K562 (cell line): Measurements from ENCODE around the gene ERGIC1. TPM values are rescaled to one million over a fixed set of nuclear protein-coding genes. Genes with fewer than 3 reads are reported as not detected.

Source experiments
- ATAC-seq: fragments of 200-7000 bp; cut with Tn5 transposase; 3 replicates; pipeline ENCODE4 v1.9.1; 2020; ENCODE audit warnings: moderate library complexity
- BruUV-seq: library from RNA; stranded (reverse); fragments of 400-500 nt; replicated peaks from 2 replicates; lab custom pipeline; 2021; lab: Mats Ljungman, UMichigan
- CTCF ChIA-PET: fragments of 300-600 bp; formaldehyde crosslinking; extraction: SDS; loops from one replicate; lab custom pipeline; 2021; ENCODE audit warnings: low intra/inter-chr PET ratio; lab: Yijun Ruan, JAX
- POLR2A ChIA-PET: fragments of 300-600, 350-650 bp; sonication (Branson Sonifier 250); formaldehyde crosslinking; extraction: SDS; loops from one replicate; lab custom pipeline; 2021; ENCODE audit warnings: antibody characterized with exemption, inconsistent platforms; lab: Yijun Ruan, JAX
- DNase-seq, 4 experiments: peaks; one replicate each; pipeline versions ENCODE4 v3.0.0 to v3.0.0-alpha.2; 2011 to 2018; ENCODE audit warnings: low spot score in 3 of 4, mixed read lengths in 3 of 4; ENCODE audit errors: extremely low read depth in 1 of 4
- FAIRE-seq: peaks from 2 replicates; lab custom pipeline; 2011; peaks lifted over from hg19 to GRCh38; lab: Jason Lieb, UNC
- H2AFZ ChIP-seq: 2 replicates; pipeline ENCODE4 v1.6.0; 2011; ENCODE audit warnings: low read depth, low read length, control low read depth, inconsistent platforms
- H3K27ac ChIP-seq: fragments of 200-600 bp; 3 replicates; pipeline ENCODE4 v1.8.0; 2011; ENCODE audit warnings: low read depth, mild to moderate bottlenecking, control low read depth, inconsistent platforms, low read length, moderate library complexity, mixed read lengths; ENCODE audit errors: extremely low read depth
- H3K27me3 ChIP-seq, 2 experiments: fragments of 300-600 bp in 1 of 2; 2 replicates in 1 of 2; 3 replicates in 1 of 2; pipeline versions ENCODE4 v1.6.0 to v1.8.0; 2011; ENCODE audit warnings: inconsistent platforms in 2 of 2, low read length in 2 of 2, mild to moderate bottlenecking in 1 of 2, mixed read lengths in 1 of 2, moderate library complexity in 1 of 2; ENCODE audit not compliant: control insufficient read depth in 2 of 2, insufficient read depth in 2 of 2
- H3K36me3 ChIP-seq: fragments of 300-600 bp; 3 replicates; pipeline ENCODE4 v1.8.0; 2011; ENCODE audit warnings: mild to moderate bottlenecking, low read length, inconsistent platforms; ENCODE audit not compliant: control insufficient read depth, insufficient read depth
- H3K4me1 ChIP-seq, 2 experiments: fragments of 200-600 bp in 1 of 2; replicated peaks in 1 of 2; 2 replicates in 1 of 2; 3 replicates in 1 of 2; pipeline versions ENCODE4 v1.5.1 to v1.8.0; 2011; ENCODE audit warnings: inconsistent platforms in 2 of 2, low read length in 2 of 2, mild to moderate bottlenecking in 1 of 2, mixed read lengths in 1 of 2, moderate library complexity in 1 of 2; ENCODE audit not compliant: control insufficient read depth in 2 of 2, insufficient read depth in 2 of 2
- H3K4me2 ChIP-seq: 2 replicates; pipeline ENCODE4 v1.6.1; 2011; ENCODE audit warnings: low read length, control low read depth, inconsistent platforms, mixed read lengths; ENCODE audit not compliant: insufficient read depth
- H3K4me3 ChIP-seq: fragments of 200-600 bp; sonication (generic), shearing (Covaris generic); 2 replicates; pipeline ENCODE4 v1.5.1; 2016; ENCODE audit warnings: control low read depth, inconsistent platforms
- H3K79me2 ChIP-seq: fragments of 200-600 bp; 3 replicates; pipeline ENCODE4 v1.8.0; 2011; ENCODE audit warnings: low read length, inconsistent platforms; ENCODE audit not compliant: control insufficient read depth, insufficient read depth
- H3K9ac ChIP-seq, 2 experiments: 2 replicates each; pipeline versions ENCODE4 v1.6.0 to v1.6.1; 2011; ENCODE audit warnings: low read depth in 2 of 2, low read length in 2 of 2, control low read depth in 1 of 2, inconsistent platforms in 1 of 2, mild to moderate bottlenecking in 1 of 2, mixed read lengths in 1 of 2; ENCODE audit not compliant: insufficient read depth in 1 of 2
- H3K9me1 ChIP-seq: one replicate; pipeline ENCODE4 v1.6.0; 2011; ENCODE audit warnings: inconsistent platforms, mild to moderate bottlenecking, low read length, moderate library complexity; ENCODE audit not compliant: control insufficient read depth, insufficient read depth
- H3K9me3 ChIP-seq: replicated peaks from 2 replicates; pipeline ENCODE4 v1.5.1; 2011; ENCODE audit warnings: low read depth, low read length, inconsistent platforms; ENCODE audit not compliant: control insufficient read depth, insufficient read depth
- H4K20me1 ChIP-seq: replicated peaks from 2 replicates; pipeline ENCODE4 v1.6.1; 2011; ENCODE audit warnings: low read length, inconsistent platforms, mixed read lengths; ENCODE audit not compliant: control insufficient read depth, insufficient read depth
- ATF7 ChIP-seq: fragments of 450-650 bp; IDR thresholded peaks from 2 replicates; pipeline ENCODE4 v1.7.1; 2014; ENCODE audit warnings: mild to moderate bottlenecking, moderate library complexity
- CEBPB ChIP-seq: fragments of 450-650 bp; IDR thresholded peaks from 2 replicates; pipeline ENCODE4 v1.6.1; 2016; ENCODE audit warnings: missing genetic modification characterization, missing compliant biosample characterization
- RBBP5 ChIP-seq: fragments of 200-600 bp; sonication (generic); IDR thresholded peaks from 2 replicates; pipeline ENCODE4 v1.6.1; 2012; ENCODE audit warnings: borderline replicate concordance, mild to moderate bottlenecking, low read length, control low read depth, inconsistent platforms; ENCODE audit not compliant: insufficient read depth, poor library complexity, severe bottlenecking
- RBM14 ChIP-seq: fragments of 200-400 bp; formaldehyde crosslinking; IDR thresholded peaks from 2 replicates; pipeline ENCODE4 v1.6.1; 2018; ENCODE audit warnings: low read depth, mild to moderate bottlenecking, low read length, moderate library complexity, borderline replicate concordance; ENCODE audit not compliant: insufficient read depth
- RNF2 ChIP-seq: sonication (generic); IDR thresholded peaks from 2 replicates; pipeline ENCODE4 v1.6.1; 2016
- TOE1 ChIP-seq, 2 experiments: fragments of 450-650 bp in 1 of 2; sonication (generic) in 1 of 2; formaldehyde crosslinking in 1 of 2; IDR thresholded peaks; 2 replicates each; pipeline versions ENCODE4 v1.7.1 to v1.8.0; 2016 to 2022; ENCODE audit warnings: borderline replicate concordance in 2 of 2, mild to moderate bottlenecking in 2 of 2, antibody characterized with exemption in 1 of 2, inconsistent platforms in 1 of 2, low read depth in 1 of 2, missing genetic modification reagents in 1 of 2, moderate library complexity in 1 of 2
- ZNF407 ChIP-seq: fragments of 450-650 bp; IDR thresholded peaks from 2 replicates; pipeline ENCODE4 v1.6.1; 2016; ENCODE audit warnings: low read depth
- ZNF644 ChIP-seq: fragments of 200-800 bp; sonication (Bioruptor generic); IDR thresholded peaks from 2 replicates; pipeline ENCODE4 v1.6.1; 2016; ENCODE audit warnings: low read depth, missing genetic modification characterization, missing compliant biosample characterization
- WGBS: fragments of 100-300 bp; shearing (Covaris generic); methylation state at CpG from one replicate; pipeline ENCODE4 v1.1.6; 2016; ENCODE audit warnings: low coverage, mixed read lengths; ENCODE audit not compliant: insufficient coverage; ENCODE audit errors: missing lambda C conversion rate; 5-methylcytosine and 5-hydroxymethylcytosine counted together
- in situ Hi-C: fragments of 300-500 bp; cut with MboI; formaldehyde crosslinking; loops from 4 replicates; pipeline ENCODE4 v1.15.0; 2018; ENCODE audit warnings: inconsistent platforms, mixed read lengths
- intact Hi-C: fragments of 100-400 bp; cut with micrococcal nuclease; formaldehyde crosslinking; loops from 2 replicates; pipeline ENCODE4 v1.14.2; 2022
- polyA plus RNA-seq, 8 experiments: library from polyadenylated mRNA; depleted of rRNA in 4 of 8; stranded (reverse) in 5 of 8; unstranded in 3 of 8; fragments of >200 nt; fragmentation: Nextera tagmentation in 2 of 8; fragmentation: Illumina TruSeq in 1 of 8; extraction: Ambion mirVana in 2 of 8; extraction: Trizol in 1 of 8; gene quantifications; 2 replicates each; pipeline versions ENCODE4 v1.2.1 to v1.2.3, GENCODE V29; 2011 to 2014; ENCODE audit warnings: inconsistent platforms in 1 of 8, missing spikeins in 1 of 8
- total RNA-seq, 7 experiments: library from RNA; depleted of rRNA in 6 of 7; stranded (reverse); fragments of >200 nt in 6 of 7; fragmentation: Illumina TruSeq in 2 of 7; extraction: Trizol in 2 of 7; gene quantifications; 2 replicates each; pipeline versions ENCODE4 v1.2.1 to v1.2.3, GENCODE V29; 2011 to 2021; ENCODE audit warnings: low replicate concordance in 1 of 7

Gene ERGIC1
- total and polyA plus RNA-seq, 9 of the 15 experiments (the other 6 are each of a cell fraction or from before 2014, with no cell fraction given), result 5.5 to 68.4 (median 36.4) TPM

- Histone ChIP-seq H2AFZ (no peak overlapping the region), H3K4me3 (no peak overlapping the region), H3K4me2 (no peak overlapping the region), H3K4me1 (peaks cover 0 to 3% of the 10 kb centered on the region in 2 experiments; a peak in 2 of 5 replicates), H3K9me1 (peaks cover 5% of the 10 kb centered on the region), H3K27ac (no peak overlapping the region), H3K9ac (no peak overlapping the region), H4K20me1 (peaks cover 18% of the 10 kb centered on the region), H3K27me3 (no peaks in the 10 kb centered on the region), H3K36me3 (peaks cover 8% of the 10 kb centered on the region; the same call in 2 of the 3 replicates), H3K9me3 (no peaks in the 10 kb centered on the region), H3K79me2 (peaks cover 6% of the 10 kb centered on the region; the same call in 2 of the 3 replicates)
- ATAC-seq, result no peak
- CTCF ChIA-PET, result interaction anchor here (0.6 kb wide), 1 partner anchor 76 kb away, joined by 4 read pairs; no protein-coding TSS in a partner anchor
- no peak for DNase-seq
- in situ Hi-C loops, result no loop called here
- WGBS, result 79% methylated on average over 5 of the region's 5 CpGs
- POLR2A ChIA-PET, result no interaction called here
- FAIRE-seq, result no peak
- intact Hi-C loops, result loop anchor here (5.0 kb wide), 1 partner anchor 128 kb away; no protein-coding TSS in a partner anchor
- no TSS peak for BruUV-seq
- no peak for TF ChIP-seq TOE1 (IDR thresholded peaks at IDR 0.05; ENCODE audit: borderline replicate concordance)
- no peak for TF ChIP-seq TOE1 (CRISPR knock-in tag; IDR thresholded peaks at IDR 0.05; ENCODE audit: borderline replicate concordance, low read depth)
- no peak for TF ChIP-seq RBM14
- no peak for TF ChIP-seq ZNF407
- no peak for TF ChIP-seq ZNF644 (tag)
- TF ChIP-seq ATF7, result no peak
- TF ChIP-seq CEBPB (tag), result no peak
- no peak for TF ChIP-seq RNF2
- TF ChIP-seq RBBP5, result no peak
Observed at GRCh38 chr5:172845576-172845975, 11.5 kb downstream of the ERGIC1 start.
